ENCODE measurements around the gene PHLPP1. TPM values are rescaled to one million over a fixed set of nuclear protein-coding genes. Genes with fewer than 3 reads are reported as not detected.

The PHLPP1 gene
- total RNA-seq, 4 donors from 2014 or later = 28.1 to 56.6 (median 37.1) TPM

DNA sequence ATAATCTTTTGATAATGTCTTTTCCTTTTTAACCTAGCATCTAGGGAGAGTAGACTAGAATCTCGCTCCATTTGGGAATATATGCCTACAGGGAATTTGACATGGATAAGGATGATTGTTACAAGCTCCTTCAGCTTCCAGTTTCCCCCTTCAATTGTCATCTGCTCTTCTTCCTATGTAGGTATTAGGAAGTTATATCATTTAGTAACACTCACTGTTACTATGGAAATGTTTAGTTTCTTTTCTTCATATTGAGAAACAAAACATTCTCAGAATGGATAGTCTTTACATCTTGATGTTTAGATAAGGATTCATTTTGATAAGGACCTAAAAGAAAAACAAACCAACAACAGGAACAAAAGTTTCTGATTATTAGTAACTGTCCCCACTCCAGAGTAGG is 127.6 kb downstream of the PHLPP1 start:
- H3K27me3 ChIP-seq = no peaks in the 10 kb centered on the region
- no peak for TF ChIP-seq EP300 (IDR thresholded peaks at IDR 0.05)
- TF ChIP-seq POLR2AphosphoS5 (IDR thresholded peaks at IDR 0.05) = no peak
- TF ChIP-seq POLR2A (IDR thresholded peaks at IDR 0.05) = no peak
- TF ChIP-seq, protein P1, sequence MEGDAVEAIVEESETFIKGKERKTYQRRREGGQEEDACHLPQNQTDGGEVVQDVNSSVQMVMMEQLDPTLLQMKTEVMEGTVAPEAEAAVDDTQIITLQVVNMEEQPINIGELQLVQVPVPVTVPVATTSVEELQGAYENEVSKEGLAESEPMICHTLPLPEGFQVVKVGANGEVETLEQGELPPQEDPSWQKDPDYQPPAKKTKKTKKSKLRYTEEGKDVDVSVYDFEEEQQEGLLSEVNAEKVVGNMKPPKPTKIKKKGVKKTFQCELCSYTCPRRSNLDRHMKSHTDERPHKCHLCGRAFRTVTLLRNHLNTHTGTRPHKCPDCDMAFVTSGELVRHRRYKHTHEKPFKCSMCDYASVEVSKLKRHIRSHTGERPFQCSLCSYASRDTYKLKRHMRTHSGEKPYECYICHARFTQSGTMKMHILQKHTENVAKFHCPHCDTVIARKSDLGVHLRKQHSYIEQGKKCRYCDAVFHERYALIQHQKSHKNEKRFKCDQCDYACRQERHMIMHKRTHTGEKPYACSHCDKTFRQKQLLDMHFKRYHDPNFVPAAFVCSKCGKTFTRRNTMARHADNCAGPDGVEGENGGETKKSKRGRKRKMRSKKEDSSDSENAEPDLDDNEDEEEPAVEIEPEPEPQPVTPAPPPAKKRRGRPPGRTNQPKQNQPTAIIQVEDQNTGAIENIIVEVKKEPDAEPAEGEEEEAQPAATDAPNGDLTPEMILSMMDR (IDR thresholded peaks at IDR 0.05) = no peak
- no peaks in the 10 kb centered on the region for H3K9me3 ChIP-seq
- 89% methylated on average over 1 of the region's 1 CpG for WGBS
- H3K27ac ChIP-seq = no peak overlapping the region
- DNase-seq (ENCODE audit: low spot score in 2 of 2) = no peak
- H3K36me3 ChIP-seq = no peaks in the 10 kb centered on the region
- no peak overlapping the region for H3K4me3 ChIP-seq
- peaks cover 2% of the 10 kb centered on the region for H3K4me1 ChIP-seq

- no peaks in the 10 kb centered on the region for H3K27me3 ChIP-seq
- TF ChIP-seq POLR2A (IDR thresholded peaks at IDR 0.05) (no peak), POLR2AphosphoS5 (IDR thresholded peaks at IDR 0.05) (no peak), EP300 (IDR thresholded peaks at IDR 0.05) (no peak)
- 89% methylated on average over 7 of the region's 7 CpGs for WGBS
- no peaks in the 10 kb centered on the region for H3K9me3 ChIP-seq
- H3K4me1 ChIP-seq = peaks cover under 1% of the 10 kb centered on the region
- DNase-seq (ENCODE audit: low spot score in 2 of 2) = no peak
- H3K27ac ChIP-seq = no peak overlapping the region
- H3K36me3 ChIP-seq = no peaks in the 10 kb centered on the region
- no peak overlapping the region for H3K4me3 ChIP-seq
These were observed 129.7 kb downstream of the PHLPP1 start for GRCh38 chr18:62844850-62845643.

DNA sequence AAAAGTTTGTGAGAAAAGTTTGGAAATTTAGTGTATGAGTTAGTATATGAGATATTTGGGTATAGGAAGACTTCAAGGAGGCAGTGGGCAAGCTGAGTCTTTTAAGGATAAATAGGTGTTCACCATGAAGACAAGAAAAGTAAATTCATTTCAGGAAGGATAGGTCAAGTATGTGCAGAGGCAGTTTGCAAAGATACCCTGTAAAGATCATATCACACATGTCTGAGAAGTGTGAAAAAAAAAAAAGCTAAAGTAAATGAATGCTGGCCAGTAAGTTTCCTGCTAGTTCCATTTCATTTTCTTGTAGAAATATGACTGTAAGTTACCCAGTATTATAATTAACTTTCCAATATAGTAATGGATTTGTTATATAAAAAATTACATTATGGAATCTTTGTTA is 131.0 kb downstream of the PHLPP1 start:
- H3K27ac ChIP-seq = no peak overlapping the region
- TF ChIP-seq POLR2A (IDR thresholded peaks at IDR 0.05) (no peak), POLR2AphosphoS5 (IDR thresholded peaks at IDR 0.05) (no peak), EP300 (IDR thresholded peaks at IDR 0.05) (no peak)
- TF ChIP-seq, protein P1 (IDR thresholded peaks at IDR 0.05) = no peak
- H3K9me3 ChIP-seq = no peaks in the 10 kb centered on the region
- no peak for DNase-seq (ENCODE audit: low spot score in 2 of 2)
- H3K4me3 ChIP-seq = no peak overlapping the region
- no peaks in the 10 kb centered on the region for H3K36me3 ChIP-seq
- no peaks in the 10 kb centered on the region for H3K27me3 ChIP-seq
- H3K4me1 ChIP-seq = peaks cover 4% of the 10 kb centered on the region

- DNase-seq (ENCODE audit: low spot score in 2 of 2) = no peak
- no peaks in the 10 kb centered on the region for H3K27me3 ChIP-seq
- H3K4me3 ChIP-seq = no peak overlapping the region
- H3K4me1 ChIP-seq = peaks cover 4% of the 10 kb centered on the region
- no peaks in the 10 kb centered on the region for H3K9me3 ChIP-seq
- TF ChIP-seq EP300 (IDR thresholded peaks at IDR 0.05) = no peak
- no peak for TF ChIP-seq POLR2AphosphoS5 (IDR thresholded peaks at IDR 0.05)
- TF ChIP-seq POLR2A (IDR thresholded peaks at IDR 0.05) = no peak
- TF ChIP-seq, protein P1 (IDR thresholded peaks at IDR 0.05) = no peak
- H3K27ac ChIP-seq = no peak overlapping the region
- no peaks in the 10 kb centered on the region for H3K36me3 ChIP-seq
- 77% methylated on average over 4 of the region's 4 CpGs for WGBS
These were observed 131.7 kb downstream of the PHLPP1 start for GRCh38 chr18:62847081-62847480.

GRCh38 chr18:62848946-62849345 is 133.6 kb downstream of the PHLPP1 start:
- no peak for DNase-seq (ENCODE audit: low spot score in 2 of 2)
- H3K36me3 ChIP-seq = no peaks in the 10 kb centered on the region
- H3K27me3 ChIP-seq = no peaks in the 10 kb centered on the region
- TF ChIP-seq, protein P1 (IDR thresholded peaks at IDR 0.05) = no peak
- TF ChIP-seq POLR2AphosphoS5 (IDR thresholded peaks at IDR 0.05) (no peak), EP300 (IDR thresholded peaks at IDR 0.05) (no peak), POLR2A (IDR thresholded peaks at IDR 0.05) (no peak)
- no peaks in the 10 kb centered on the region for H3K9me3 ChIP-seq
- no peak overlapping the region for H3K27ac ChIP-seq
- peaks cover 4% of the 10 kb centered on the region for H3K4me1 ChIP-seq
- 100% methylated on average over 1 of the region's 1 CpG for WGBS
- no peak overlapping the region for H3K4me3 ChIP-seq

Data from suprapubic skin (tissue), 4 donors.